DOHH2 (cell line): Measurements from ENCODE around the gene C1orf50.
"Not testable (repeated sequence)": the region's sequence is repeated elsewhere in the genome, so short reads cannot be mapped to it uniquely, and the experiment has no call there.

Experiments used
- H3F3A ChIP-seq: fragments of 200-600 bp; sonication (generic), shearing (Covaris generic); 2 replicates; pipeline ENCODE4 v1.6.0; 2016; ENCODE audit warnings: antibody characterized with exemption, mild to moderate bottlenecking; ENCODE audit not compliant: control insufficient read depth, insufficient read depth
- H3K27ac ChIP-seq: fragments of 200-600 bp; sonication (generic); 2 replicates; pipeline ENCODE4 v1.5.1; 2014; ENCODE audit warnings: low read depth, mild to moderate bottlenecking, low read length, moderate library complexity
- H3K27me3 ChIP-seq: fragments of 200-600 bp; sonication (generic); 2 replicates; pipeline ENCODE4 v1.6.1; 2014; ENCODE audit warnings: mild to moderate bottlenecking, low read length, mixed read lengths; ENCODE audit not compliant: control insufficient read depth
- H3K36me3 ChIP-seq: fragments of 200-600 bp; sonication (generic); 2 replicates; pipeline ENCODE4 v1.6.1; 2014; ENCODE audit warnings: mild to moderate bottlenecking, low read length, moderate library complexity, mixed read lengths; ENCODE audit not compliant: control insufficient read depth
- H3K4me1 ChIP-seq: fragments of 200-600 bp; sonication (generic); 2 replicates; pipeline ENCODE4 v1.6.1; 2014; ENCODE audit warnings: mild to moderate bottlenecking, low read length, mixed read lengths; ENCODE audit not compliant: control insufficient read depth
- H3K4me2 ChIP-seq: fragments of 200-600 bp; sonication (generic); 2 replicates; pipeline ENCODE4 v1.6.0; 2014; ENCODE audit warnings: mild to moderate bottlenecking, low read length, moderate library complexity
- H3K4me3 ChIP-seq: fragments of 200-600 bp; sonication (generic); 2 replicates; pipeline ENCODE4 v1.5.1; 2014; ENCODE audit warnings: mild to moderate bottlenecking, low read length, mixed read lengths
- H3K79me2 ChIP-seq: fragments of 200-600 bp; sonication (generic); 2 replicates; pipeline ENCODE4 v1.6.1; 2014; ENCODE audit warnings: mild to moderate bottlenecking, low read length, mixed read lengths; ENCODE audit not compliant: control insufficient read depth
- H3K9me2 ChIP-seq: fragments of 200-600 bp; sonication (generic); replicated peaks from 2 replicates; pipeline ENCODE4 v1.6.1; 2014; ENCODE audit warnings: mild to moderate bottlenecking, low read length, mixed read lengths; ENCODE audit not compliant: control insufficient read depth
- H3K9me3 ChIP-seq: fragments of 200-600 bp; sonication (generic); 2 replicates; pipeline ENCODE4 v1.6.1; 2014; ENCODE audit warnings: antibody characterized with exemption, low read length, mixed read lengths; ENCODE audit not compliant: control insufficient read depth, insufficient read depth
- H4K20me1 ChIP-seq: fragments of 200-600 bp; sonication (generic); 2 replicates; pipeline ENCODE4 v1.6.0; 2014; ENCODE audit warnings: low read depth, mild to moderate bottlenecking, antibody characterized with exemption, low read length, moderate library complexity; ENCODE audit not compliant: control insufficient read depth, insufficient read depth
- CTCF ChIP-seq: fragments of 200-600 bp; sonication (generic); IDR thresholded peaks from one replicate; pipeline ENCODE4 v1.5.1; 2014; ENCODE audit warnings: antibody characterized with exemption, mild to moderate bottlenecking, low read depth, low read length; ENCODE audit not compliant: poor library complexity, severe bottlenecking
- EZH2phosphoT487 ChIP-seq: fragments of 200-600 bp; sonication (generic); IDR thresholded peaks from 2 replicates; pipeline ENCODE4 v1.6.1; 2017; ENCODE audit warnings: borderline replicate concordance, mild to moderate bottlenecking, antibody characterized with exemption, low read length, moderate library complexity, mixed read lengths

Gene C1orf50

GRCh38 chr1:42748021-42748420, 19.0 kb upstream of the C1orf50 start:
- H3K27me3 ChIP-seq = no peaks in the 10 kb centered on the region
- no peaks in the 10 kb centered on the region for H3K79me2 ChIP-seq
- no peak overlapping the region for H3K4me2 ChIP-seq
- no peak overlapping the region for H3K4me3 ChIP-seq
- peaks cover 46% of the 10 kb centered on the region for H3K36me3 ChIP-seq
- no peak overlapping the region for H3K27ac ChIP-seq
- H3F3A ChIP-seq = no peaks in the 10 kb centered on the region
- H4K20me1 ChIP-seq = 0 out of 2 replicates have a peak, but pooled peaks cover 7% of the 10 kb centered on the region
- H3K4me1 ChIP-seq = no peaks in the 10 kb centered on the region
- no peaks in the 10 kb centered on the region for H3K9me3 ChIP-seq
- no peak for TF ChIP-seq EZH2phosphoT487
- no peak for TF ChIP-seq CTCF
- H3K9me2 ChIP-seq = no peaks in the 10 kb centered on the region

GRCh38 chr1:42748461-42749410, 18.3 kb upstream of the C1orf50 start:
- H3K9me3 ChIP-seq = no peaks in the 10 kb centered on the region
- no peaks in the 10 kb centered on the region for H3K79me2 ChIP-seq
- 0 out of 2 replicates have a peak, but pooled peaks cover 5% of the 10 kb centered on the region for H4K20me1 ChIP-seq
- H3K4me3 ChIP-seq = no peak overlapping the region
- peaks cover 50% of the 10 kb centered on the region for H3K36me3 ChIP-seq
- no peak overlapping the region for H3K4me2 ChIP-seq
- no peaks in the 10 kb centered on the region for H3K27me3 ChIP-seq
- H3K4me1 ChIP-seq = no peaks in the 10 kb centered on the region
- no peaks in the 10 kb centered on the region for H3K9me2 ChIP-seq
- TF ChIP-seq EZH2phosphoT487 (no peak), CTCF (no peak)
- H3F3A ChIP-seq = no peaks in the 10 kb centered on the region
- no peak overlapping the region for H3K27ac ChIP-seq

- no peaks in the 10 kb centered on the region for H3K4me1 ChIP-seq
- H3K4me2 ChIP-seq = no peak overlapping the region
- 0 out of 2 replicates have a peak, but pooled peaks cover 3% of the 10 kb centered on the region for H4K20me1 ChIP-seq
- H3K9me3 ChIP-seq = no peaks in the 10 kb centered on the region
- TF ChIP-seq EZH2phosphoT487 (no peak), CTCF (no peak)
- no peaks in the 10 kb centered on the region for H3K79me2 ChIP-seq
- H3K9me2 ChIP-seq = no peaks in the 10 kb centered on the region
- no peak overlapping the region for H3K27ac ChIP-seq
- no peak overlapping the region for H3K4me3 ChIP-seq
- peaks cover 59% of the 10 kb centered on the region for H3K36me3 ChIP-seq
- H3K27me3 ChIP-seq = no peaks in the 10 kb centered on the region
- no peaks in the 10 kb centered on the region for H3F3A ChIP-seq
Observed at GRCh38 chr1:42750041-42750440, 17.0 kb upstream of the C1orf50 start.

GRCh38 chr1:42751511-42752070, 15.5 kb upstream of the C1orf50 start:
- H3K36me3 ChIP-seq = peaks cover 64% of the 10 kb centered on the region
- H3K4me3 ChIP-seq, H3K27ac ChIP-seq, H3K4me1 ChIP-seq, H3K79me2 ChIP-seq, H4K20me1 ChIP-seq, H3K9me3 ChIP-seq, H3F3A ChIP-seq, H3K9me2 ChIP-seq, H3K27me3 ChIP-seq, H3K4me2 ChIP-seq: not testable (repeated sequence)
